NCI-H1092 treated with DMSO at 0.1 percent for 48 hours (cell line): ENCODE results near the gene ASS1.

Source experiments
- DNase-seq: peaks from one replicate; lab custom pipeline; 2025; lab: John Stamatoyannopoulos, UW

ASS1 gene

GRCh38 chr9:130419521-130420035 is 25.2 kb upstream of the ASS1 start:
- no peak for DNase-seq

GRCh38 chr9:130421154-130421801 is 23.5 kb upstream of the ASS1 start:
- DNase-seq = no peak

DNA sequence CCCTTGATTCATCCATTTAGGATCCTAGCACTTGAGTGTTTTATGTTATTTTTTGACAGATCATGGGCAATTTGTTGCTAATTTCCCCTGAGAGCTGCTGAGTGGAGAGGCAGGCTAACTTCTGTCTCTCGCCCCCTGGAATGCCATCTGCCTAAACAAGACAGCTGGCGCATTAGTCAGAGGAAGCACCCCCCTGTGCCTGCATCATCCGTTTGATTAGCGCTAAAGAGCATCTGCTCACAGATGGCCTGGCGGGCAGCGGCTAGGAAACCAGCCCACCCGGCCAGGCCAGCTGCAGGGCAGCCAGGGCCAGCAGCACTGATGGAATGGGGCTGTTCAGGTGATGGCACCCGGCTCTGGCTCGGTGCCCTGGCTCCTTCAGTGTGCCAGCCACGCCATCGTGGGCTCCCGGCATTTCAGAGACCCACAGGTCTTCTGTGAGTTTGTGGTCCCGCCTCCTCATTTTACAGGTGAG is 22.9 kb upstream of the ASS1 start:
- peak; percentile 29 for DNase-seq

GRCh38 chr9:130422546-130422945 is 22.2 kb upstream of the ASS1 start:
- DNase-seq = no peak

DNA sequence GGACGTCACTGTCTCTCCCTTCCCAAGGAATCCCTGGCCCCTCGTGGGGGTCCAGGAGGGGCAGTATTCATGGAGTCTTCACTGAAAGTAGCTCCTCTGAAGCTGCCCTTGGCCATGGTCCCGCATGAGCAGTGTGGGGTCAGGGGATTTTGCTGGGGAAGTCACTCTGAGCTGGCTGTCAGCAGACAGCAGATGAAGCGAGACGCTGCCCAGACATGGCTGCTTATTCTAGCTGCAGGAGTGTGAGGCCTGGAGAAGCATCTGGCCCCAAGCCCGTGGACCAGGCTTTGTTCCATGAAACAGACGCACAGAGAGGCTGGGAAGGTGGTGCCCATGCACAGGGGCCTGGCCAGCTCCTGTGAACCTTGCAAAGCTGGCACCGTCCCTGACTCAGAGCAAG is 21.5 kb upstream of the ASS1 start:
- no peak for DNase-seq

DNA sequence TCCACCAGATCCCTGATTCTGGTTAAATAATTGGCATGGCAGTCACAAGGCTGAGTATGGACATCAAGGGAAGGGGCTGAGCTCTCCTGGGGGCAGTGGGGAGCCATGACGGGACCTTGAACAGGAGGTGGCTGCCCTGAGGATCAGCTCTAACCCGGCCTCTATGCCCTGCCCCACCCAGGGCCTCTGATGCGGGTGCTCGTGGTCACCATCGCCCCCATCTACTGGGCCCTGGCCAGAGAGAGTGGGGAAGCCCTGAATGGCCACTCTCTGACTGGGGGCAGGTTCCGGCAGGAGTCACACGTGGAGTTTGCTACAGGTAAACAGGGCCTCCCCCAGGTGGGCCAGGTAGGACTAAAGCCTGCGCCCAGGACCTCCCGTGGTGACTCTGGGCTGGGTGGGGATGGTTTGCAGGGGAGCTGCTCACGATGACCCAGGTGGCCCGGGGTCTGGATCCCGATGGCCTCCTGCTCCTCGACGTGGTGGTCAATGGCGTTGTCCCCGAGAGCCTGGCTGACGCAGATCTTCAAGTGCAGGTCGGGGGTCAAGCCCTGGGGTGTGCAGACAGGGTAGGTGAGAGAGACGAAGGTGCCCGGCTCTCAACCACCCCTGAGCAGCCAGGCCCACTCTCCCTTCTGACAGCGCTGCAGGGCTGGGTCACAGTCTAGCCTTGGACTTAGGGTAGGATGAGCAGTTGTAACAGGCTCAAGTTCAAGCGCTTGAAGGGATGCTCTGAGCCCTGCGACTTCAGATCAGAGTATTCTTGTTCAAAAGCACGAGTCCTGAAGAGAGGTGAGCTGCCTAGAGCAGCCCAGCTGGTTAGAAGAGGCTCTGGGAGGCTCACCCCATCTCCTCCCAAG is 19.9 kb upstream of the ASS1 start:
- DNase-seq = no peak

GRCh38 chr9:130425741-130426466 is 18.9 kb upstream of the ASS1 start:
- DNase-seq = no peak

DNA sequence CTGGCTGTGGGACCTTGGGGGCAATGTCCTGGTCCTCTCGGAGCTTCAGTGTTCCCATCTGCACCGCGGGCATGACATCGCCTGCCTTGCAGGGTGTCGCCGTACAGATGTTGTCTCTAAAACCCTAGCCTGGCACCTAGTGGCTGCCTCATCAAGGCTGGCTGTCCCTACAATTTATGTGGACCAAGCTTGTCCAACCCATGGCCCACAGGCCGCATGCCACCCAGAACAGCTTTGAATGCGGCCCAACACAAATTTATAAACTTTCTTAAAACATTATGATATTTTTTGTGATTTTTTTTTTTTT is 18.3 kb upstream of the ASS1 start:
- DNase-seq = no peak

DNA sequence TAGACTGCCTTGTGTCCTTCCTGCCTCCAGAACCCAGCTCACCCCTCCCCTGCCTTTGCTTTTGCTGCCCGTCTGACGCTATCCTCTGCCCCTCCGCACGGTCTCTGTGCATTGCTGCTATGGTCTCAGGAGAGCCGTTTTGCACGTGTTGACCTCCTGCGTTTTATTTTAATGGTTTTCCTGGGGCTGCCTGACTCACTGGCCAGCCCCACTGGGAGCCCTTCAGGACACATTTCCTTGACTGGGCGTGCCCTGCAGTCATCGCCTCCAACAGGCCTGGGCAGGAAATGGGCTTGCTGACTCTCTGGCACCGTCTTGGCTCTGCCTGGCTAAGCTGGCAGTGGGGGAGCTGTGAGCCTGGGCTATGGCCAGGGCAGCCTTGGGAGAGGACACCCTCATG is 17.9 kb upstream of the ASS1 start:
- no peak for DNase-seq

- no peak for DNase-seq
Observed at GRCh38 chr9:130427326-130427725, 17.4 kb upstream of the ASS1 start.

- no peak for DNase-seq
Observed at GRCh38 chr9:130428086-130428665, 16.6 kb upstream of the ASS1 start.

DNA sequence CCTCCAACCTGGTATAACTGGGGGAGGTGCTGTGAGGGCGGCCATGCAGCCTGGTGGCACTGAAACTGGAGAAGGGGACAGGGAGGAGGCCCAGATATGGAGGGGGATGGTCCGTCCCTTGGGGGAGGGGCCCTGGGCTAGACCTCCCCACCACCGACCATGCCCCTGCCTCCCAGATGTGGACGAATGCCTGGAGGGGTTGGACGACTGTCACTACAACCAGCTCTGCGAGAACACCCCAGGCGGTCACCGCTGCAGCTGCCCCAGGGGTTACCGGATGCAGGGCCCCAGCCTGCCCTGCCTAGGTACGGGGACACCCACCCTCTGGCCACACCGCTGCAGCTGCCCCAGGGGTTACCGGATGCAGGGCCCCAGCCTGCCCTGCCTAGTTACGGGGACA is 15.4 kb upstream of the ASS1 start:
- no peak for DNase-seq

- no peak for DNase-seq
Observed at GRCh38 chr9:130429831-130430230, 14.9 kb upstream of the ASS1 start.

- DNase-seq = no peak
Observed at GRCh38 chr9:130430232-130430631, 14.5 kb upstream of the ASS1 start.

- no peak for DNase-seq
Observed at GRCh38 chr9:130430734-130431535, 13.8 kb upstream of the ASS1 start.

DNA sequence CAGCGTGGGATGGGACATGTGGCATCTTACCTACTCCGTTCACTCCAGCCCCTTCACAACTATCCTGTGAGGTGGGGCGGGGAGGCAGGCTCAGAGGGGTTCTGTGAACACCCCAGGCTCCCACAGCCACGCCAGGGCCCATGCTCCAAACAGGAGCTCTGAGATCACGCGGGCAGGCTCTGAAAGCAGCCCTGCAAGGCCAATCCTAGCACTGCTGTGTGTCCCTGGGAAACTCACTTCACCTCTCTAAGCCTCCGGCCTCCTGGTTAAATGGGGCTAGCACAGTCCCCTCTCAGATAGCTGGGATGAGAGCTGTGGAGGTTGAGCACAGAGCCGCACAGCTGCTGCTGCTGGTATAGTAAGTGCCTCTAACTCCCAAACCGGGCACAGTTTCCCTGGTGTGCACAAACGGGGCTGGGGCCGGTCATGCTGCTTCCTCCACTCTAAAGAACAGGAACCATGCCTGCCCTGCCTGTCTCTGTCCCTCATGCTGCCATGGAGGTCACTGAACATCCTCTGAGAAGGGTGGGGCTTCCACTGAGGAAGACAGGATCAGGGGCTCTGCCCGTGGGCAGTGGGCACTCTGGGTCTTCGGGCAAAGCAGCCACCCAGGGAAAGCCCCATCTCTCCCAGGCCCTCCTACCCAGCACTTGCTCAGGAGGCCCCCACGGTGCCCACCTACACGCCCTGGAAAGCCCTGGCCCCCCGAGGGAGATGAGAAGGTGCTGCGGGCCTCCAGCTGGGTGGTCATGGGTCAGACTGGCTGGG is 13.0 kb upstream of the ASS1 start:
- DNase-seq = no peak

- no peak for DNase-seq
Observed at GRCh38 chr9:130432362-130432761, 12.4 kb upstream of the ASS1 start.

DNA sequence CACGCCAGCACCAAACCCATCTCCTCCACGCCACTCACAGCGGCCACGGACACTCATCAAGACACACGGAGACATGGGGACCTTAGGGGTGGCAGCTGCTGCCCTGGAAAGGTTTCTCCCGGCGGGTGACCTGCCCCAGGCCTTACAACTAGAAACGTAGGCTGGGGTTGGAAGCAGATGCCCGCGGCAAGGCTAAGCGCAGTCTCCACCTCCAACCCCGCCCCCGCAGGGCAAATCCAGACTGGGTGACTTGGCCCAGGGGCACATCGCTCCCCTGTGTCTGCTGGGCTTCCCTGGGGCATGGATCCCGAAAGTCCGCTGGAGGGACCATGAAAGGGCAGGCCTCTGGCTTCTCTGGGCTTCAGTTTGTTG is 12.0 kb upstream of the ASS1 start:
- DNase-seq = no peak

DNA sequence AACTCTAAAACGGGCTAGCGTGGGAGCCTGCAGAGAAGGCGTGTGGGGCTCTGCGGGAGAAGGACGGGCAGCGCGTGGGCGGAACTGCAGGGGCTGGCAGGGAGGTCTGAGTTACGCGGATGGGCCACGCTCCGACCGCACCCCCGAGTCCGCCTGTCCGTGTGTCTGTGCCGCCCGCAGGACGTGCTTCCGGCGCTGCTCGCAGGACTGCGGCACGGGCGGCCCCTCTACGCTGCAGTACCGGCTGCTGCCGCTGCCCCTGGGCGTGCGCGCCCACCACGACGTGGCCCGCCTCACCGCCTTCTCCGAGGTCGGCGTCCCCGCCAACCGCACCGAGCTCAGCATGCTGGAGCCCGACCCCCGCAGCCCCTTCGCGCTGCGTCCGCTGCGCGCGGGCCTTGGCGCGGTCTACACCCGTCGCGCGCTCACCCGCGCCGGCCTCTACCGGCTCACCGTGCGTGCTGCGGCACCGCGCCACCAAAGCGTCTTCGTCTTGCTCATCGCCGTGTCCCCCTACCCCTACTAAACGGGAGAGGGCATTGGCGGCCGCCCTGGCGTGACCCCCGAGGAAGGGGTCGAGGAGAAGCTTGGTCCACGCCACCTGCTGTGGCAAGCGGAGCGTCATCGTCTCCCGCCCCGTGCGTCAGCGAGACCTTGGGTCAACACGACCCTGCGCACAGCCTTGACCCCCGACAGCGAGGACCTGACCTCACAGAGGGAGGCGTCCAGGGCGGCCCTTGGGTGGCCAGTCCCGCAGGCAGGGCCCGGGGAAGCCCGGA is 11.4 kb upstream of the ASS1 start:
- peak; percentile 14 for DNase-seq

DNA sequence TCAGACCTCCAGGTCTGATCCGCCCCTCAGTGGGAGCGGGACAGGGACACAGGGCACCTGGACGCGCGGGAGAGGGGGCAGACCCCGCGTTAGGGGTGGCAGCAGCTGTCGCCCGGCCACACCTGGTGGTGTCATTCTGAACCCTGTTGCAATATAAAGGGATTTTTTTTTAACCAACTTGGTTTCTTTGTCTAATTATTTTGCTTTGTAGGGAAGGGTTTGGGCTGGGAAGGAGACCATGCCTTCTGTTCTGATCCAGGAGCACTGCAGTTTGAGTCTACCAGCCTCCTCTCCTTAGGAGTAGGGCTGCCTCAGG is 10.9 kb upstream of the ASS1 start:
- DNase-seq = no peak
